ENCODE results near the gene LRRC4C. TPM values are rescaled to one million over a fixed set of nuclear protein-coding genes. Genes with fewer than 3 reads are reported as not detected.

LRRC4C gene
- total RNA-seq, 1 donor from 2014 or later = 2.2 TPM

GRCh38 chr11:40292721-40293508 is 1166.5 kb downstream of the LRRC4C start:
- DNase-seq (ENCODE audit: low spot score) = no peak

GRCh38 chr11:40291741-40292140 is 1167.7 kb downstream of the LRRC4C start:
- DNase-seq (ENCODE audit: low spot score) = no peak

- DNase-seq (ENCODE audit: low spot score) = no peak
Observed at GRCh38 chr11:40291329-40291728, 1168.1 kb downstream of the LRRC4C start.

- no peak for DNase-seq (ENCODE audit: low spot score)
Observed at GRCh38 chr11:40290171-40290631, 1169.3 kb downstream of the LRRC4C start.

GRCh38 chr11:40289370-40289769 is 1170.1 kb downstream of the LRRC4C start:
- DNase-seq (ENCODE audit: low spot score) = no peak

- no peak for DNase-seq (ENCODE audit: low spot score)
Observed at GRCh38 chr11:40287916-40288803, 1171.3 kb downstream of the LRRC4C start.

GRCh38 chr11:40286137-40286536 is 1173.3 kb downstream of the LRRC4C start:
- DNase-seq (ENCODE audit: low spot score) = no peak

GRCh38 chr11:40285558-40285957 is 1173.9 kb downstream of the LRRC4C start:
- no peak for DNase-seq (ENCODE audit: low spot score)

GRCh38 chr11:40281052-40281580 is 1178.3 kb downstream of the LRRC4C start:
- no peak for DNase-seq (ENCODE audit: low spot score)

- DNase-seq (ENCODE audit: low spot score) = no peak
Observed at GRCh38 chr11:40280159-40281051, 1179.0 kb downstream of the LRRC4C start.

GRCh38 chr11:40276960-40277359 is 1182.5 kb downstream of the LRRC4C start:
- no peak for DNase-seq (ENCODE audit: low spot score)

GRCh38 chr11:40274017-40274416 is 1185.4 kb downstream of the LRRC4C start:
- no peak for DNase-seq (ENCODE audit: low spot score)

GRCh38 chr11:40273192-40273732 is 1186.2 kb downstream of the LRRC4C start:
- DNase-seq (ENCODE audit: low spot score) = no peak

GRCh38 chr11:40271361-40271760 is 1188.1 kb downstream of the LRRC4C start:
- no peak for DNase-seq (ENCODE audit: low spot score)

- no peak for DNase-seq (ENCODE audit: low spot score)
Observed at GRCh38 chr11:40269865-40270264, 1189.6 kb downstream of the LRRC4C start.

- DNase-seq (ENCODE audit: low spot score) = no peak
Observed at GRCh38 chr11:40268551-40268950, 1190.9 kb downstream of the LRRC4C start.

GRCh38 chr11:40255457-40255856 is 1204.0 kb downstream of the LRRC4C start:
- no peak for DNase-seq (ENCODE audit: low spot score)

GRCh38 chr11:40253166-40253565 is 1206.3 kb downstream of the LRRC4C start:
- no peak for DNase-seq (ENCODE audit: low spot score)

GRCh38 chr11:40252236-40252635 is 1207.2 kb downstream of the LRRC4C start:
- no peak for DNase-seq (ENCODE audit: low spot score)

GRCh38 chr11:40246983-40247382 is 1212.5 kb downstream of the LRRC4C start:
- no peak for DNase-seq (ENCODE audit: low spot score)

- peak; percentile 11 for DNase-seq (ENCODE audit: low spot score)
Observed at GRCh38 chr11:40241524-40242051, 1217.9 kb downstream of the LRRC4C start.
